H1 (cell line): ENCODE data around the gene C19orf38. TPM values are rescaled to one million over a fixed set of nuclear protein-coding genes. Genes with fewer than 3 reads are reported as not detected.

ENCODE experiments used
- ASH2L ChIP-seq: fragments of 200-600, 300-600 bp; sonication (generic); IDR thresholded peaks from one replicate; pipeline ENCODE4 v1.7.1; 2017; ENCODE audit warnings: low read length
- ATF2 ChIP-seq: IDR thresholded peaks from 2 replicates; pipeline ENCODE4 v1.6.1; 2012; ENCODE audit warnings: low read length, inconsistent platforms
- ATF3 ChIP-seq: IDR thresholded peaks from 2 replicates; pipeline ENCODE4 v1.6.1; 2011; ENCODE audit warnings: low read depth, mild to moderate bottlenecking, low read length; ENCODE audit not compliant: insufficient read depth
- BACH1 ChIP-seq: IDR thresholded peaks from 2 replicates; pipeline ENCODE4 v1.6.1; 2012; ENCODE audit warnings: low read length, improper control_type of control experiment
- CHD1 ChIP-seq: IDR thresholded peaks from 2 replicates; pipeline ENCODE4 v1.6.1; 2012; ENCODE audit warnings: low read depth, low read length, improper control_type of control experiment
- EZH2 ChIP-seq: fragments of 200-600 bp; sonication (generic); IDR thresholded peaks from 2 replicates; pipeline ENCODE4 v1.7.1; 2012; ENCODE audit warnings: low read depth, mild to moderate bottlenecking, moderate library complexity, low read length, inconsistent platforms; ENCODE audit not compliant: severe bottlenecking
- GTF2F1 ChIP-seq: IDR thresholded peaks from 2 replicates; pipeline ENCODE4 v1.6.1; 2012; ENCODE audit warnings: low read depth, low read length, improper control_type of control experiment, borderline replicate concordance
- JUN ChIP-seq: IDR thresholded peaks from 2 replicates; pipeline ENCODE4 v1.6.1; 2011; ENCODE audit warnings: low read depth, mild to moderate bottlenecking, improper control_type of control experiment, low read length
- JUND ChIP-seq: IDR thresholded peaks from 2 replicates; pipeline ENCODE4 v1.6.1; 2011; ENCODE audit warnings: mild to moderate bottlenecking, improper control_type of control experiment, low read length
- MAFK ChIP-seq: IDR thresholded peaks from 2 replicates; pipeline ENCODE4 v1.6.1; 2012; ENCODE audit warnings: low read depth, mild to moderate bottlenecking, improper control_type of control experiment, low read length
- NANOG ChIP-seq: IDR thresholded peaks from 2 replicates; pipeline ENCODE4 v1.6.1; 2011; ENCODE audit warnings: low read length, low read depth, mild to moderate bottlenecking, inconsistent platforms; ENCODE audit not compliant: insufficient read depth, poor library complexity, severe bottlenecking
- POLR2AphosphoS5 ChIP-seq: IDR thresholded peaks from 2 replicates; pipeline ENCODE4 v1.6.1; 2011; ENCODE audit warnings: low read depth, low read length
- RFX5 ChIP-seq: IDR thresholded peaks from 2 replicates; pipeline ENCODE4 v1.6.1; 2011; ENCODE audit warnings: low read depth, low read length, improper control_type of control experiment, borderline replicate concordance
- RXRA ChIP-seq: IDR thresholded peaks from 2 replicates; pipeline ENCODE4 v1.6.1; 2011; ENCODE audit warnings: low read depth, mild to moderate bottlenecking, low read length, moderate library complexity; ENCODE audit not compliant: insufficient read depth
- SP4 ChIP-seq: IDR thresholded peaks from 2 replicates; pipeline ENCODE4 v1.6.1; 2012; ENCODE audit warnings: low read length, inconsistent platforms
- SRF ChIP-seq: IDR thresholded peaks from 2 replicates; pipeline ENCODE4 v1.6.1; 2011; ENCODE audit warnings: mild to moderate bottlenecking, low read depth, low read length, moderate library complexity
- TBP ChIP-seq: IDR thresholded peaks from 2 replicates; pipeline ENCODE4 v1.6.1; 2011; ENCODE audit warnings: low read depth, low read length, improper control_type of control experiment
- TEAD4 ChIP-seq: IDR thresholded peaks from 2 replicates; pipeline ENCODE4 v1.6.1; 2012; ENCODE audit warnings: low read depth, low read length, inconsistent platforms, mixed read lengths
- YY1 ChIP-seq: IDR thresholded peaks from 2 replicates; pipeline ENCODE4 v1.6.1; 2011; ENCODE audit warnings: low read depth, mild to moderate bottlenecking, low read length
- polyA plus RNA-seq, 7 experiments: library from polyadenylated mRNA; depleted of rRNA in 3 of 7; stranded (reverse) in 5 of 7; unstranded in 2 of 7; fragments of >200 nt in 5 of 7; fragments of 200-250 nt in 2 of 7; gene quantifications; 1 replicate in 5 of 7; 2 replicates in 1 of 7; 4 replicates in 1 of 7; pipeline versions ENCODE4 v1.2.1 to v1.2.3, GENCODE V29; 2011 to 2013; ENCODE audit warnings: missing spikeins in 2 of 7, mixed read lengths in 2 of 7
- total RNA-seq: library from RNA; stranded (reverse); fragmentation: NEBNext Ultra II Directional; extraction: Animal tissue kit (Norgen Biotek cat#: 25700); gene quantifications from 2 replicates; pipeline ENCODE4 v1.2.1, GENCODE V29; 2021
- TF ChIP-seq, protein P1 (sequence below): IDR thresholded peaks from 2 replicates; pipeline ENCODE4 v1.6.1; 2011; ENCODE audit warnings: low read length, improper control_type of control experiment

The C19orf38 gene
- total and polyA plus RNA-seq, 2 of the 8 experiments (the other 6 are each of a cell fraction or from before 2014, with no cell fraction given) = 0.53 TPM; not detected in 1

GRCh38 chr19:10836479-10837330 is 11.5 kb upstream of the C19orf38 start (continued):
- TF ChIP-seq BACH1 (peak; percentile 69; the same call in 1 of the 2 replicates), ASH2L (no peak), JUN (no peak), JUND (no peak), TBP (no peak; the same call in none of the 2 replicates), RXRA (no peak), CHD1 (no peak), SP4 (no peak; the same call in 1 of the 2 replicates), MAFK (no peak), ATF2 (peak; percentile 51; the same call in 1 of the 2 replicates), RFX5 (no peak), GTF2F1 (no peak), TEAD4 (no peak), SRF (no peak), YY1 (no peak), NANOG (no peak), ATF3 (peak; percentile 56), EZH2 (no peak), POLR2AphosphoS5 (no peak)
- TF ChIP-seq, protein P1, sequence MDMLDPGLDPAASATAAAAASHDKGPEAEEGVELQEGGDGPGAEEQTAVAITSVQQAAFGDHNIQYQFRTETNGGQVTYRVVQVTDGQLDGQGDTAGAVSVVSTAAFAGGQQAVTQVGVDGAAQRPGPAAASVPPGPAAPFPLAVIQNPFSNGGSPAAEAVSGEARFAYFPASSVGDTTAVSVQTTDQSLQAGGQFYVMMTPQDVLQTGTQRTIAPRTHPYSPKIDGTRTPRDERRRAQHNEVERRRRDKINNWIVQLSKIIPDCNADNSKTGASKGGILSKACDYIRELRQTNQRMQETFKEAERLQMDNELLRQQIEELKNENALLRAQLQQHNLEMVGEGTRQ = peak; percentile 72
